Ishikawa (cell line): ENCODE data around the gene TMEM192.

Experiments used
- CEBPB ChIP-seq: IDR thresholded peaks from 2 replicates; pipeline ENCODE4 v1.6.1; 2012
- CREB1 ChIP-seq: IDR thresholded peaks from 2 replicates; pipeline ENCODE4 v1.6.1; 2012; ENCODE audit warnings: low read depth
- EGR1 ChIP-seq: IDR thresholded peaks from 2 replicates; pipeline ENCODE4 v1.6.1; 2012
- EP300 ChIP-seq: IDR thresholded peaks from 2 replicates; pipeline ENCODE4 v1.6.1; 2012; ENCODE audit warnings: borderline replicate concordance
- FOXM1 ChIP-seq: IDR thresholded peaks from 2 replicates; pipeline ENCODE4 v1.6.1; 2012; ENCODE audit warnings: low read depth, borderline replicate concordance
- NFIC ChIP-seq: IDR thresholded peaks from 2 replicates; pipeline ENCODE4 v1.6.1; 2012
- RAD21 ChIP-seq: IDR thresholded peaks from 2 replicates; pipeline ENCODE4 v1.6.1; 2012; ENCODE audit warnings: low read depth
- REST ChIP-seq: IDR thresholded peaks from 2 replicates; pipeline ENCODE4 v1.6.1; 2012; ENCODE audit warnings: low read depth, mild to moderate bottlenecking
- TAF1 ChIP-seq: IDR thresholded peaks from 2 replicates; pipeline ENCODE4 v1.6.1; 2012; ENCODE audit warnings: low read depth, mild to moderate bottlenecking
- TCF12 ChIP-seq: IDR thresholded peaks from 2 replicates; pipeline ENCODE4 v1.6.1; 2012; ENCODE audit warnings: low read depth
- TEAD4 ChIP-seq: IDR thresholded peaks from 2 replicates; pipeline ENCODE4 v1.6.1; 2012
- YY1 ChIP-seq: IDR thresholded peaks from 2 replicates; pipeline ENCODE4 v1.6.1; 2012; ENCODE audit warnings: low read depth
- ZBTB7A ChIP-seq: IDR thresholded peaks from 2 replicates; pipeline ENCODE4 v1.6.1; 2012; ENCODE audit warnings: low read depth
- TF ChIP-seq, protein P1 (sequence below): IDR thresholded peaks from 2 replicates; pipeline ENCODE4 v1.6.1; 2012
- TF ChIP-seq, protein P2 (sequence below): IDR thresholded peaks from 2 replicates; pipeline ENCODE4 v1.6.1; 2012

Gene TMEM192

GRCh38 chr4:165112368-165113121 is at the start of gene TMEM192:
Gene TMEM192 (minus strand): TSS chr4:165112860. CDS start chr4:165112773, 87 bp downstream.
- no peak; the same call in 1 of the 2 replicates for TF ChIP-seq CREB1
- TF ChIP-seq EGR1: no peak
- 0 out of 2 replicates have a peak, but pooled peaks have one; percentile 7 for TF ChIP-seq TCF12
- TF ChIP-seq TEAD4: peak; percentile 26; the same call in 1 of the 2 replicates
- no peak for TF ChIP-seq NFIC
- TF ChIP-seq RAD21: no peak
- TF ChIP-seq YY1: peak; percentile 84
- no peak for TF ChIP-seq REST
- no peak for TF ChIP-seq FOXM1
- TF ChIP-seq, protein P1, sequence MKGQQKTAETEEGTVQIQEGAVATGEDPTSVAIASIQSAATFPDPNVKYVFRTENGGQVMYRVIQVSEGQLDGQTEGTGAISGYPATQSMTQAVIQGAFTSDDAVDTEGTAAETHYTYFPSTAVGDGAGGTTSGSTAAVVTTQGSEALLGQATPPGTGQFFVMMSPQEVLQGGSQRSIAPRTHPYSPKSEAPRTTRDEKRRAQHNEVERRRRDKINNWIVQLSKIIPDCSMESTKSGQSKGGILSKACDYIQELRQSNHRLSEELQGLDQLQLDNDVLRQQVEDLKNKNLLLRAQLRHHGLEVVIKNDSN: peak; percentile 99
- peak; percentile 89 for TF ChIP-seq TAF1
- TF ChIP-seq EP300: no peak
- TF ChIP-seq ZBTB7A: peak; percentile 89; the same call in 1 of the 2 replicates
- TF ChIP-seq CEBPB: no peak
- TF ChIP-seq, protein P2, sequence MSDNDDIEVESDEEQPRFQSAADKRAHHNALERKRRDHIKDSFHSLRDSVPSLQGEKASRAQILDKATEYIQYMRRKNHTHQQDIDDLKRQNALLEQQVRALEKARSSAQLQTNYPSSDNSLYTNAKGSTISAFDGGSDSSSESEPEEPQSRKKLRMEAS: peak; percentile 93

DNA sequence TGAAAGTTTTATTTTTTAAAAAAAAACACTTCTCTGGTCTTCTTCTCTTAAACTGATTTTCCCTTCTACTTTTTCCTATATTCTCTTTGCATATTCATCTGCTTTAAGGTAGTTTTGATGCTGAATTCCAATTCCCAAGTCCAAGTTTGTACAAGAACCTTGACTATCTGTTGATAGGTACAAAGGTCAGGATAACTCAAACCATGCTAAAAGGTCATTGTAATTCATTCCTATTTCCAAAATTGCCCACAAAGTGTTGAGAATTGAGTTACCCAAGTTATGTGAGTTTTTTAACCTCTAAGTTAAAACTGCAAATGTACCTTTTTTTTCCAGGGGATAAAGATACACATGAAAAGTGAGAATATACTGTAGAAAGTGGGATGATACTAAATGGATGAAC is 46.1 kb upstream of the TMEM192 start:
- TF ChIP-seq CREB1: no peak
- no peak for TF ChIP-seq RAD21
- no peak for TF ChIP-seq YY1

- TF ChIP-seq EGR1 (no peak), CREB1 (no peak), YY1 (no peak), TAF1 (no peak), TCF12 (no peak), ZBTB7A (no peak), EP300 (no peak), CEBPB (no peak), NFIC (no peak)
- TF ChIP-seq, protein P2: no peak
- TF ChIP-seq, protein P1: no peak
Measured at GRCh38 chr4:165156906-165157305, 44.2 kb upstream of the TMEM192 start.

DNA sequence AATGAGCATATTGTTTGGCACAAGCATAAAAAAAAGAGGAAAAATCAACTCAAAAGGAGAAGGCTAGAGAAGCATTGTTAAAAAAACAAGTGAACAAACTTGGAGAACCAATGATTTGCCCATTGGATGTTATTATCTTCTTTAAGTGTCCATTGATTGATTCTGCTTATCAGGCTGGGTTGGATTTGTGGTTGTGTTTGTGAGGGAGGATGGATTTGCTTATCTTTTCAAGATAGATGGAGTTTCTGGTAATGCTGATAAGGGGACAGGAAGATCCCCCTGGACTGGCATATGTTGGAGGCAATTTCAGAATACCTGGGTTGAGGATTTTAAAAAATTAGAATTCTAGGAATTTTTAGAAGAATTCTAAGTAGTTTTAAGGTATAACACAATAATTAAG is 41.8 kb upstream of the TMEM192 start:
- no peak for TF ChIP-seq ZBTB7A
- no peak for TF ChIP-seq TEAD4
- no peak for TF ChIP-seq TCF12
- TF ChIP-seq, protein P1: no peak
- TF ChIP-seq, protein P2: no peak
- TF ChIP-seq RAD21: no peak
- no peak for TF ChIP-seq TAF1
- no peak for TF ChIP-seq CEBPB
- no peak for TF ChIP-seq REST
- no peak for TF ChIP-seq CREB1
- TF ChIP-seq NFIC: no peak
- no peak for TF ChIP-seq YY1
- TF ChIP-seq EGR1: no peak

DNA sequence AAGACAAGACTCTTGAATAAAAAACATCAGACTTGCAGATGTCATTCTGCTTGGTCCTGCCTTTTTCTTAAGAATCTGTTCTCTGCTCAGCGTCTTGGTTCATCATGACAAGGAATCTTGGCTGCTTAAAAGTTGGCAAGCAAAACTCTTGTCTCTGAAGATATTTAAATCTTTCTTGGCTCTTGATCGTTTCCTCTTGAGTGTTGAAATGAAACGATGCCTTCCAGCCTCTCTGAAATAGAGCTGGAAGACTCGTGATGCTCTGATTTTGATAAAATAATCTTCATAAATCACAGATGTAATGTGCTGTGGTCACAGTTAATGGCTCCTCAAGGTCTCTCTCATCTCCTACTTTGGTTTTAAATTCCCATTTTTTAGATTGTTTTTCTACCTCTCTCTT is 39.9 kb upstream of the TMEM192 start:
- TF ChIP-seq TAF1 (no peak), NFIC (no peak), REST (no peak), EP300 (no peak), FOXM1 (no peak), TEAD4 (no peak), CEBPB (no peak), ZBTB7A (no peak), RAD21 (no peak), YY1 (no peak), TCF12 (no peak), EGR1 (no peak), CREB1 (no peak)
- TF ChIP-seq, protein P2: no peak
- TF ChIP-seq, protein P1: no peak
